ENCODE data around the gene PTPRN2. TPM values are rescaled to one million over a fixed set of nuclear protein-coding genes. Genes with fewer than 3 reads are reported as not detected.

PTPRN2 gene
- total and polyA plus RNA-seq, 2 donors (not counting 1 experiment from before 2014, with no cell fraction given): 0.54 to 1.2 TPM

DNA sequence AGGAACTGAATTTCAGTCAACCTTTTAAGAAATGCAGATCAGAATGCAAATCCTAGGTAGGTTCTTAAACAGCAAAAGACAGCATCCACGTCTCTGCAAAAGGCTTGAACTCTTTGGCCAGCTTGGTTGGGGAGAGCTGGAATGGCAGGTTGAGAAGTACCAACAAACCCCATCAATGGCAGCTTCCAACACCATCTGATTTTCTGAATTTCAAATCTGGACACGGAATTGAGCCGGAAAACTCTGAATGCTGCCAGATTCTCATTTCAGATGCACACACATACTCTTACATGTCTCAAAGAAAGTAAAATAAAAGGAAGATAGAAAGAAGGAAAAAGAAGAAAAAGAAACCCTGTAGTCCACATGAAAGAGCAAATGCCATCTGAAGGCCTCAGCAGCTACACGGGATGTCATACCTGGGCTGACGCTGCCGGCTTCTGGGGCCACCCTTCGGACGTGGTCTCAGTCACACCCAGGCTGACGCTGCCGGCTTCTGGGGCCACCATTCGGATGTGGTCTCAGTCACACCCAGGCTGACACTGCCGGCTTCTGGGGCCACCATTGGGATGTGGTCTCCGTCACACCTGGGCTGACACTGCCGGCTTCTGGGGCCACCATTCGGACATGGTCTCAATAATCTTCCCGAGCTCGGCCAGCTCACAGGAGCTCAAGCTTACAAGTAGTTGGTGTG is 165.3 kb downstream of the PTPRN2 start:
- Histone ChIP-seq H3K79me2 (ENCODE audit: control insufficient read depth, insufficient read depth, low read length) (no peaks in the 10 kb centered on the region), H3K27ac (ENCODE audit: insufficient read depth, low read length) (no peak overlapping the region), H3K4me1 (ENCODE audit: control insufficient read depth, extremely low read depth, insufficient read depth, low read length) (no peaks in the 10 kb centered on the region), H3K36me3 (ENCODE audit: control insufficient read depth, insufficient read depth, low read length) (no peaks in the 10 kb centered on the region), H3K9ac (ENCODE audit: insufficient read depth, low read length) (no peak overlapping the region), H3K4me2 (ENCODE audit: extremely low read depth, insufficient read depth, low read length) (no peak overlapping the region), H2AFZ (ENCODE audit: low read length) (no peak overlapping the region), H4K20me1 (ENCODE audit: control insufficient read depth, extremely low read depth, insufficient read depth, low read length) (no peaks in the 10 kb centered on the region), H3K4me3 (replicated peaks in 1 of 4; ENCODE audit: control extremely low read depth in 1 of 4, insufficient read depth in 1 of 4, low read depth in 3 of 4, low read length in 4 of 4) (no peak overlapping the region), H3K27me3 (ENCODE audit: control insufficient read depth, insufficient read depth, low read length) (no peaks in the 10 kb centered on the region), H3K9me3 (ENCODE audit: control insufficient read depth, insufficient read depth, low read depth, low read length) (no peaks in the 10 kb centered on the region)
- DNase-seq (ENCODE audit: low read depth in 2 of 2): no peak
- TF ChIP-seq EZH2 (IDR thresholded peaks at IDR 0.05; ENCODE audit: low read length, missing control alignments): no peak
- TF ChIP-seq, protein P1, sequence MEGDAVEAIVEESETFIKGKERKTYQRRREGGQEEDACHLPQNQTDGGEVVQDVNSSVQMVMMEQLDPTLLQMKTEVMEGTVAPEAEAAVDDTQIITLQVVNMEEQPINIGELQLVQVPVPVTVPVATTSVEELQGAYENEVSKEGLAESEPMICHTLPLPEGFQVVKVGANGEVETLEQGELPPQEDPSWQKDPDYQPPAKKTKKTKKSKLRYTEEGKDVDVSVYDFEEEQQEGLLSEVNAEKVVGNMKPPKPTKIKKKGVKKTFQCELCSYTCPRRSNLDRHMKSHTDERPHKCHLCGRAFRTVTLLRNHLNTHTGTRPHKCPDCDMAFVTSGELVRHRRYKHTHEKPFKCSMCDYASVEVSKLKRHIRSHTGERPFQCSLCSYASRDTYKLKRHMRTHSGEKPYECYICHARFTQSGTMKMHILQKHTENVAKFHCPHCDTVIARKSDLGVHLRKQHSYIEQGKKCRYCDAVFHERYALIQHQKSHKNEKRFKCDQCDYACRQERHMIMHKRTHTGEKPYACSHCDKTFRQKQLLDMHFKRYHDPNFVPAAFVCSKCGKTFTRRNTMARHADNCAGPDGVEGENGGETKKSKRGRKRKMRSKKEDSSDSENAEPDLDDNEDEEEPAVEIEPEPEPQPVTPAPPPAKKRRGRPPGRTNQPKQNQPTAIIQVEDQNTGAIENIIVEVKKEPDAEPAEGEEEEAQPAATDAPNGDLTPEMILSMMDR (conservative IDR thresholded peaks at IDR 0.05 in 1 of 2, IDR thresholded peaks at IDR 0.05 in 1 of 2; ENCODE audit: low read depth in 1 of 2, low read length in 2 of 2): no peak

DNA sequence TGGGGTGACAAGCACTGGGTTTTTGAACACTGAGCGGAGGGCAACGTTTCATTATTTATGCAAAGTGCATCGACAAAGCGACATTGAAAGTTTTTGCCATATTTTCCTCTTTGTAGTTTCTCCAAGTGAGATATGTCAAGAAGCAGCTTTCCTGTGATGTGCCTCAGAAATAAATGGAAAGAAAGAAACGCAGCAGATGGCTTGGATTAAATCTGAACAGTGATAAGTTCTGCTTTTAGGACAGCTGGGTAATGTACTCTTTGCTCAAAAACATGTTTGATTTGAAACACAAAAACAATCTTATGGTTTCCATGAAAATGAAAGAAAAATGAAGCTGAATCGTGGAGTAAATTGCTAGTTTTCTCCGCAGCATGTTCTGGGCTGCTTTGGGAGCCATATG is 166.3 kb downstream of the PTPRN2 start:
- TF ChIP-seq EZH2 (IDR thresholded peaks at IDR 0.05; ENCODE audit: low read length, missing control alignments): no peak
- TF ChIP-seq, protein P1 (conservative IDR thresholded peaks at IDR 0.05 in 1 of 2, IDR thresholded peaks at IDR 0.05 in 1 of 2; ENCODE audit: low read depth in 1 of 2, low read length in 2 of 2): no peak
- Histone ChIP-seq H3K36me3 (ENCODE audit: control insufficient read depth, insufficient read depth, low read length) (no peaks in the 10 kb centered on the region), H3K27ac (ENCODE audit: insufficient read depth, low read length) (no peak overlapping the region), H3K27me3 (ENCODE audit: control insufficient read depth, insufficient read depth, low read length) (no peaks in the 10 kb centered on the region), H4K20me1 (ENCODE audit: control insufficient read depth, extremely low read depth, insufficient read depth, low read length) (no peaks in the 10 kb centered on the region), H3K4me1 (ENCODE audit: control insufficient read depth, extremely low read depth, insufficient read depth, low read length) (no peaks in the 10 kb centered on the region), H3K79me2 (ENCODE audit: control insufficient read depth, insufficient read depth, low read length) (no peaks in the 10 kb centered on the region), H3K9me3 (ENCODE audit: control insufficient read depth, insufficient read depth, low read depth, low read length) (no peaks in the 10 kb centered on the region), H2AFZ (ENCODE audit: low read length) (no peak overlapping the region), H3K9ac (ENCODE audit: insufficient read depth, low read length) (no peak overlapping the region), H3K4me2 (ENCODE audit: extremely low read depth, insufficient read depth, low read length) (no peak overlapping the region), H3K4me3 (replicated peaks in 1 of 4; ENCODE audit: control extremely low read depth in 1 of 4, insufficient read depth in 1 of 4, low read depth in 3 of 4, low read length in 4 of 4) (no peak overlapping the region)
- no peak for DNase-seq (ENCODE audit: low read depth in 2 of 2)

GRCh38 chr7:158420591-158421340 is 166.9 kb downstream of the PTPRN2 start:
- H3K4me1 ChIP-seq (ENCODE audit: control insufficient read depth, extremely low read depth, insufficient read depth, low read length): no peaks in the 10 kb centered on the region
- H3K27ac ChIP-seq (ENCODE audit: insufficient read depth, low read length): no peak overlapping the region
- no peaks in the 10 kb centered on the region for H3K79me2 ChIP-seq (ENCODE audit: control insufficient read depth, insufficient read depth, low read length)

More at GRCh38 chr7:158420591-158421340, 166.9 kb downstream of the PTPRN2 start:
- Histone ChIP-seq H3K27me3 (ENCODE audit: control insufficient read depth, insufficient read depth, low read length) (no peaks in the 10 kb centered on the region), H3K9ac (ENCODE audit: insufficient read depth, low read length) (no peak overlapping the region), H2AFZ (ENCODE audit: low read length) (no peak overlapping the region), H3K36me3 (ENCODE audit: control insufficient read depth, insufficient read depth, low read length) (no peaks in the 10 kb centered on the region), H4K20me1 (ENCODE audit: control insufficient read depth, extremely low read depth, insufficient read depth, low read length) (no peaks in the 10 kb centered on the region), H3K9me3 (ENCODE audit: control insufficient read depth, insufficient read depth, low read depth, low read length) (no peaks in the 10 kb centered on the region), H3K4me2 (ENCODE audit: extremely low read depth, insufficient read depth, low read length) (no peak overlapping the region), H3K4me3 (replicated peaks in 1 of 4; ENCODE audit: control extremely low read depth in 1 of 4, insufficient read depth in 1 of 4, low read depth in 3 of 4, low read length in 4 of 4) (no peak overlapping the region)
- no peak for DNase-seq (ENCODE audit: low read depth in 2 of 2)
- TF ChIP-seq EZH2 (IDR thresholded peaks at IDR 0.05; ENCODE audit: low read length, missing control alignments): no peak
- TF ChIP-seq, protein P1 (conservative IDR thresholded peaks at IDR 0.05 in 1 of 2, IDR thresholded peaks at IDR 0.05 in 1 of 2; ENCODE audit: low read depth in 1 of 2, low read length in 2 of 2): no peak

All from fibroblast of lung (primary cell).